Neural crest cell (in vitro differentiated cells): Measurements from ENCODE around the gene SPRYD7. TPM values are rescaled to one million over a fixed set of nuclear protein-coding genes. Genes with fewer than 3 reads are reported as not detected.
"Not testable (repeated sequence)": the region's sequence is repeated elsewhere in the genome, so short reads cannot be mapped to it uniquely, and the experiment has no call there.

Experiments used
- DNase-seq: peaks from one replicate; pipeline ENCODE4 v3.0.0; 2021; ENCODE audit warnings: low read depth, mixed read lengths, low spot score
- H3K27ac Mint-ChIP-seq: one replicate; pipeline ENCODE4 v1.8.0; 2021; ENCODE audit warnings: mild to moderate bottlenecking, mixed read lengths; ENCODE audit not compliant: unreplicated experiment
- H3K27me3 Mint-ChIP-seq: 2 replicates; pipeline ENCODE4 v1.8.0; 2021; ENCODE audit warnings: low read depth, mild to moderate bottlenecking, mixed read lengths
- H3K36me3 Mint-ChIP-seq: 2 replicates; pipeline ENCODE4 v1.8.0; 2021; ENCODE audit warnings: low read depth, mild to moderate bottlenecking, mixed read lengths
- H3K4me1 Mint-ChIP-seq: 2 replicates; pipeline ENCODE4 v1.8.0; 2021; ENCODE audit warnings: mixed read lengths
- H3K4me3 Mint-ChIP-seq: one replicate; pipeline ENCODE4 v1.8.0; 2021; ENCODE audit warnings: mild to moderate bottlenecking, mixed read lengths
- H3K9me3 Mint-ChIP-seq: 2 replicates; pipeline ENCODE4 v1.8.0; 2021; ENCODE audit warnings: mixed read lengths
- total RNA-seq: library from RNA; stranded (reverse); gene quantifications from 2 replicates; pipeline ENCODE4 v1.2.1, GENCODE V29; 2021
- TF ChIP-seq, protein P1 (sequence below): fragments of 200-600 bp; sonication (generic); conservative IDR thresholded peaks from 2 replicates; pipeline ENCODE4 v1.5.0; 2021; ENCODE audit warnings: antibody characterized with exemption, mild to moderate bottlenecking

The SPRYD7 gene
- total RNA-seq, 1 donor from 2014 or later: 3.8 TPM

- no peak for DNase-seq
- H3K4me1 Mint-ChIP-seq: no peaks in the 10 kb centered on the region
- no peak overlapping the region for H3K4me3 Mint-ChIP-seq
- no peaks in the 10 kb centered on the region for H3K36me3 Mint-ChIP-seq
- H3K9me3 Mint-ChIP-seq: no peaks in the 10 kb centered on the region
- no peaks in the 10 kb centered on the region for H3K27me3 Mint-ChIP-seq
- H3K27ac Mint-ChIP-seq: no peak overlapping the region
- TF ChIP-seq, protein P1, sequence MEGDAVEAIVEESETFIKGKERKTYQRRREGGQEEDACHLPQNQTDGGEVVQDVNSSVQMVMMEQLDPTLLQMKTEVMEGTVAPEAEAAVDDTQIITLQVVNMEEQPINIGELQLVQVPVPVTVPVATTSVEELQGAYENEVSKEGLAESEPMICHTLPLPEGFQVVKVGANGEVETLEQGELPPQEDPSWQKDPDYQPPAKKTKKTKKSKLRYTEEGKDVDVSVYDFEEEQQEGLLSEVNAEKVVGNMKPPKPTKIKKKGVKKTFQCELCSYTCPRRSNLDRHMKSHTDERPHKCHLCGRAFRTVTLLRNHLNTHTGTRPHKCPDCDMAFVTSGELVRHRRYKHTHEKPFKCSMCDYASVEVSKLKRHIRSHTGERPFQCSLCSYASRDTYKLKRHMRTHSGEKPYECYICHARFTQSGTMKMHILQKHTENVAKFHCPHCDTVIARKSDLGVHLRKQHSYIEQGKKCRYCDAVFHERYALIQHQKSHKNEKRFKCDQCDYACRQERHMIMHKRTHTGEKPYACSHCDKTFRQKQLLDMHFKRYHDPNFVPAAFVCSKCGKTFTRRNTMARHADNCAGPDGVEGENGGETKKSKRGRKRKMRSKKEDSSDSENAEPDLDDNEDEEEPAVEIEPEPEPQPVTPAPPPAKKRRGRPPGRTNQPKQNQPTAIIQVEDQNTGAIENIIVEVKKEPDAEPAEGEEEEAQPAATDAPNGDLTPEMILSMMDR: no peak
These were observed 18.7 kb upstream of the SPRYD7 start for GRCh38 chr13:49954674-49955455.

GRCh38 chr13:49953560-49953959, 17.4 kb upstream of the SPRYD7 start:
- H3K4me1 Mint-ChIP-seq: no peaks in the 10 kb centered on the region
- DNase-seq: no peak
- H3K27me3 Mint-ChIP-seq: no peaks in the 10 kb centered on the region
- TF ChIP-seq, protein P1: no peak
- no peaks in the 10 kb centered on the region for H3K36me3 Mint-ChIP-seq
- no peak overlapping the region for H3K4me3 Mint-ChIP-seq
- H3K9me3 Mint-ChIP-seq: peaks cover 2% of the 10 kb centered on the region
- H3K27ac Mint-ChIP-seq: no peak overlapping the region

- no peak for DNase-seq
- Mint-ChIP-seq H3K4me1 (no peaks in the 10 kb centered on the region), H3K36me3 (no peaks in the 10 kb centered on the region), H3K27me3 (no peaks in the 10 kb centered on the region), H3K9me3 (peaks cover 2% of the 10 kb centered on the region), H3K4me3 (no peak overlapping the region), H3K27ac (no peak overlapping the region)
- TF ChIP-seq, protein P1: no peak
These were observed 15.8 kb upstream of the SPRYD7 start for GRCh38 chr13:49951754-49952535.

- not testable (repeated sequence) for H3K36me3 Mint-ChIP-seq, H3K4me3 Mint-ChIP-seq, H3K4me1 Mint-ChIP-seq, H3K27ac Mint-ChIP-seq, DNase-seq, H3K9me3 Mint-ChIP-seq, H3K27me3 Mint-ChIP-seq
These were observed 12.7 kb upstream of the SPRYD7 start for GRCh38 chr13:49948777-49949270.

- TF ChIP-seq, protein P1: no peak
- Mint-ChIP-seq H3K4me1 (peaks cover 15% of the 10 kb centered on the region), H3K4me3 (peak overlapping the region; percentile 66), H3K9me3 (peaks cover 3% of the 10 kb centered on the region), H3K27ac (no peak overlapping the region), H3K27me3 (peaks cover 6% of the 10 kb centered on the region), H3K36me3 (no peaks in the 10 kb centered on the region)
- no peak for DNase-seq
These were observed 3.2 kb upstream of the SPRYD7 start for GRCh38 chr13:49939321-49939720.

DNA sequence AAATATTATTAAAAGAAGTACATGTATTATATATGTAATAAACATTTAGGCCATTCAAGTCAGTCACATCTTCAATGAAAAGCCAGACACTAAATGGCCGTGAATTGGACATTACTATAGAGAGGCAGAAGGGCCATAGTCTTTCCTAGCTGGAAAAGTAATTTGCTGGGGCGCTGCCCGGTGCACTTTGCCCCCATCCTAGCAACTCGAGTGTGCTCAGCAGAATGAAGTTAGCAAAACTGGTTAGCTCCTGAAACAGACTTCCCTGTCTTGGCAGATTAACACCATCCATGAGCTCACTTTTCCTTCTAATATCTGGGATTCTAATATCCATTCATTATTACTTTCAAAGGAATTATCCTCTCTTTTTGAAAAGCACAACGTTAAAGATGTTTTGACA, 2.8 kb upstream of the SPRYD7 start:
- no peak for DNase-seq
- H3K27ac Mint-ChIP-seq: no peak overlapping the region
- H3K9me3 Mint-ChIP-seq: peaks cover 2% of the 10 kb centered on the region
- H3K27me3 Mint-ChIP-seq: peaks cover 6% of the 10 kb centered on the region
- TF ChIP-seq, protein P1: no peak
- no peaks in the 10 kb centered on the region for H3K36me3 Mint-ChIP-seq
- peaks cover 15% of the 10 kb centered on the region for H3K4me1 Mint-ChIP-seq
- H3K4me3 Mint-ChIP-seq: peak overlapping the region; percentile 66
